ENCODE data around the gene RBM43. TPM values are rescaled to one million over a fixed set of nuclear protein-coding genes. Genes with fewer than 3 reads are reported as not detected.

The RBM43 gene
- total RNA-seq, 1 donor from 2014 or later = 9.4 TPM

DNA sequence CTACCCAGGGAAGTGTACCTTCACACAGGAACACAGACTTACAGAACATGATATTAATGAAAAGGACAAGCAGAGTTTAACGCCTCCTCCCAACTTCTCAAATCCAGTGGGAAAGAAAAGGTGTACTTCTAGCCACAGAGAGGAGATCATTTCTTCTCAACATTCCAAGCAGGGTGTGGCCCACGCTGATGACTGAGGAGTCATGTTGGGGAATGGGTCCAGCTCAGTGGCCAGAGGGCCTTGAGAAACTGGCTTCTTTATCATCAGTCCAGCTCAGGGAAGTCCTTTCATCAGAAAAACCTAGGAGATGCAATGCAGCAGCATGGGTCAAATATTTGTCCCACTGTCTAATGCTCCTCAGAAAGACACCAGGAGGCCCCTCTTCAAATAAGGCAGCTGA, 63.0 kb downstream of the RBM43 start:
- Histone ChIP-seq H3K36me3 (no peaks in the 10 kb centered on the region), H3K4me1 (no peaks in the 10 kb centered on the region), H3K9me3 (no peaks in the 10 kb centered on the region), H3K27me3 (no peaks in the 10 kb centered on the region), H3K27ac (no peak overlapping the region), H3K4me3 (no peak overlapping the region)
- intact Hi-C loops (cut with DNase I) = no loop called here
- DNase-seq = no peak
- TF ChIP-seq, protein P1, sequence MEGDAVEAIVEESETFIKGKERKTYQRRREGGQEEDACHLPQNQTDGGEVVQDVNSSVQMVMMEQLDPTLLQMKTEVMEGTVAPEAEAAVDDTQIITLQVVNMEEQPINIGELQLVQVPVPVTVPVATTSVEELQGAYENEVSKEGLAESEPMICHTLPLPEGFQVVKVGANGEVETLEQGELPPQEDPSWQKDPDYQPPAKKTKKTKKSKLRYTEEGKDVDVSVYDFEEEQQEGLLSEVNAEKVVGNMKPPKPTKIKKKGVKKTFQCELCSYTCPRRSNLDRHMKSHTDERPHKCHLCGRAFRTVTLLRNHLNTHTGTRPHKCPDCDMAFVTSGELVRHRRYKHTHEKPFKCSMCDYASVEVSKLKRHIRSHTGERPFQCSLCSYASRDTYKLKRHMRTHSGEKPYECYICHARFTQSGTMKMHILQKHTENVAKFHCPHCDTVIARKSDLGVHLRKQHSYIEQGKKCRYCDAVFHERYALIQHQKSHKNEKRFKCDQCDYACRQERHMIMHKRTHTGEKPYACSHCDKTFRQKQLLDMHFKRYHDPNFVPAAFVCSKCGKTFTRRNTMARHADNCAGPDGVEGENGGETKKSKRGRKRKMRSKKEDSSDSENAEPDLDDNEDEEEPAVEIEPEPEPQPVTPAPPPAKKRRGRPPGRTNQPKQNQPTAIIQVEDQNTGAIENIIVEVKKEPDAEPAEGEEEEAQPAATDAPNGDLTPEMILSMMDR (IDR thresholded peaks at IDR 0.05) = no peak
- no peak for ATAC-seq

Other genes with a start within 250 kb of the RBM43 start
- 24.5 TPM for gene NMI, start 27.8 kb upstream of the RBM43 start, total RNA-seq
- 3.0 TPM for gene TNFAIP6, start 95.7 kb upstream of the RBM43 start, total RNA-seq
- gene RIF1, start 148.0 kb upstream of the RBM43 start, total RNA-seq = 36.4 TPM

Measured in upper lobe of right lung (tissue), 1 donor.